ENCODE measurements around the gene RNF114. TPM values are rescaled to one million over a fixed set of nuclear protein-coding genes. Genes with fewer than 3 reads are reported as not detected.
"Not testable (repeated sequence)": the region's sequence is repeated elsewhere in the genome, so short reads cannot be mapped to it uniquely, and the experiment has no call there.

The RNF114 gene
- total RNA-seq, 2 experiments from 2014 or later: 75.8 TPM

DNA sequence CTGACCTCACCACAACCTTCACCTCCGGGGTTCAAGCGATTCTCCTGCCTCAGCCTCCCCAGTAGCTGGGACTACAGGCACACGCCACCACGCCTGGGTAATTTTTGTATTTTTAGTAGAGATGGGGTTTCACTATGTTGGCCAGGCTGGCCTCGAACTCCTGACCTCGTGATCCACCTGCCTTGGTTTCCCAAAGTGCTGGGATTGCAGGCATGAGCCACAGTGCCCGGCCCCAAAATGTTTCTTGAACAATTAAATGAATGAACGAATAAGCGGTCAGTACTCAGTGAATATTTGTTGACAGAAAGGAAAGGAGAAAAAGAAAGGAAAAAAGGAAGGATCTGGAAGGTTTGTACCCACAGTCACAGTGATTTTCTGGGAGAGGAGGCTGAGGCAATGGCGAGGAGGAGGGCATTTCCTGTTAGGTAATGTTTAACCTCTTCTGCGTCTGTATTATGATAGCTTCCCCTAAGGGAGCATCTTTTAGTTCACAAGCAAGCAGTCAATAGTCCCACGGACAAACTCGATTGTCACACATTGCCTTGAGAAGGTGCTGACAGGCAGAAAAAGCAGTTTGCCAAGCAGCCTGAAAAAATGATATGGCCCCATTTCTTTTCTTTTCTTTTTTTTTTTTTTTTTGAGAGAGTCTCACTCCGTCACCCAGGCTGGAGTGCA lies 64.5 kb downstream of the RNF114 start:
- POLR2A ChIA-PET; H3K4me3 Mint-ChIP-seq; H3K27ac Mint-ChIP-seq; ATAC-seq (ENCODE audit: low read depth); H3K9me3 Mint-ChIP-seq; DNase-seq; H3K27me3 Mint-ChIP-seq; H3K36me3 Mint-ChIP-seq: not testable (repeated sequence)
- peaks cover 25% of the 10 kb centered on the region for H3K4me1 Mint-ChIP-seq

DNA sequence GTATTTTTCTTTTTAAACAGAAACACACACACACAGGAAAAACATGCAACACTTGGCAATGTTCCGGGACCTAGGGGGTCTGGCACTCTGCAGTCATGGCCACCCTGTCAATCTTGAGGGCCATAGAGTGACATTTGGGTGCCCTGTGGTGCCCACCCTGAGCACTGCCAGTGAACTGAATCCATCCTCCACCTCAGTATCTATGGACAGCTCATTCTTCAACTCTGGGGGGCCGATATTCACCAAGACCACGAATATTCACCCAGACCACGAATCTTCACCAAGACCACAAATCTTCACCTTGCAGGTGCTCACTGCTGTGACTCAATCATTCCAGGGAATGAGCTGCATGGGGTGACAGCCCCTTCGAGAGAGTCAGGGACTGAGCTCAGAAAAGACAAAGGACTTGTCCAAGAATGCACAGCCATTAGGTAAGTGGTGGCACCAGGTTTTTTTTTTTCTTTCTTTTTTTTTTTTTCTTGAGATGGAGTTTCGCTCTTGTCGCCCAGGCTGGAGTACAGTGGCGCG lies 65.7 kb downstream of the RNF114 start:
- ATAC-seq (ENCODE audit: low read depth) (no peak), DNase-seq (no peak)
- Mint-ChIP-seq H3K9me3 (no peaks in the 10 kb centered on the region), H3K4me3 (no peak overlapping the region), H3K4me1 (peaks cover 31% of the 10 kb centered on the region), H3K27ac (no peak overlapping the region), H3K36me3 (no peaks in the 10 kb centered on the region), H3K27me3 (peaks cover 9% of the 10 kb centered on the region)
- POLR2A ChIA-PET: interaction anchor here (0.6 kb wide), 1 partner anchor 1271 kb away, joined by 3 read pairs; no protein-coding TSS in a partner anchor

GRCh38 chr20:50003253-50003656 lies 67.1 kb downstream of the RNF114 start:
- ATAC-seq (ENCODE audit: low read depth): peak; percentile 51
- Mint-ChIP-seq H3K27me3 (peaks cover 2% of the 10 kb centered on the region), H3K4me1 (peaks cover 34% of the 10 kb centered on the region), H3K36me3 (no peaks in the 10 kb centered on the region), H3K4me3 (no peak overlapping the region), H3K9me3 (no peaks in the 10 kb centered on the region), H3K27ac (no peak overlapping the region)
- POLR2A ChIA-PET: no interaction called here
- no peak for DNase-seq

Other genes starting within 250 kb of the RNF114 start
- 10 to 100 TPM; 13.5 to 13.7 TPM for gene B4GALT5, start 222.5 kb upstream of the RNF114 start, total RNA-seq
- gene SLC9A8, start 123.6 kb upstream of the RNF114 start, total RNA-seq: 10 to 100 TPM; 18.8 to 22.3 TPM
- 1 to 10 TPM; 8.9 to 9.1 TPM for gene SPATA2, start 20.9 kb upstream of the RNF114 start, total RNA-seq
- gene SNAI1, start 46.6 kb downstream of the RNF114 start, total RNA-seq: under 1 TPM; 0.40 to 0.75 TPM
- 100 to 1,000 TPM; 124 to 140 TPM for gene UBE2V1, start 176.8 kb downstream of the RNF114 start, total RNA-seq
- gene PEDS1, start 217.3 kb downstream of the RNF114 start, total RNA-seq: 10 to 100 TPM; 22.1 to 24.5 TPM

Measured in activated naive CD8-positive, alpha-beta T cell treated with anti-CD3 and anti-CD28 coated beads, Interleukin-2, amount 10 ng/mL, durations not matched to agents 7 days and 5 days (primary cell).